GM19395 (cell line): ENCODE data around the gene ARAP2.

Source experiments
- ATAC-seq: cut with Tn5 transposase; IDR thresholded peaks from one replicate; pipeline ENCODE4 v1.9.1; 2021; ENCODE audit warnings: mild to moderate bottlenecking, moderate library complexity; ENCODE audit not compliant: unreplicated experiment

ARAP2 gene

GRCh38 chr4:36244257-36245082 is at the start of gene ARAP2:
Gene ARAP2, minus strand, starts transcription at chr4:36244514. Its CDS starts 15,028 bp downstream, at chr4:36229486.
- peak; percentile 52 for ATAC-seq

- peak; percentile 66 for ATAC-seq
Observed at GRCh38 chr4:36292556-36293188, 48.4 kb upstream of the ARAP2 start.

GRCh38 chr4:36290641-36291040 is 46.3 kb upstream of the ARAP2 start:
- ATAC-seq, result no peak

- ATAC-seq, result no peak
Observed at GRCh38 chr4:36288731-36289426, 44.6 kb upstream of the ARAP2 start.

GRCh38 chr4:36286481-36286871 is 42.2 kb upstream of the ARAP2 start:
- ATAC-seq, result peak; percentile 36

- ATAC-seq, result peak; percentile 99
Observed at GRCh38 chr4:36285784-36286480, 41.6 kb upstream of the ARAP2 start.

- ATAC-seq, result no peak
Observed at GRCh38 chr4:36283912-36284465, 39.7 kb upstream of the ARAP2 start.

GRCh38 chr4:36282503-36283030 is 38.3 kb upstream of the ARAP2 start:
- no peak for ATAC-seq

- no peak for ATAC-seq
Observed at GRCh38 chr4:36281384-36282106, 37.2 kb upstream of the ARAP2 start, which contains the start of gene DTHD1. Gene DTHD1, plus strand, starts transcription at chr4:36281616. Its CDS starts 143 bp downstream, at chr4:36281759.

- ATAC-seq, result no peak
Observed at GRCh38 chr4:36280555-36280954, 36.2 kb upstream of the ARAP2 start.

- ATAC-seq, result no peak
Observed at GRCh38 chr4:36278789-36279188, 34.5 kb upstream of the ARAP2 start.

GRCh38 chr4:36277533-36277932 is 33.2 kb upstream of the ARAP2 start:
- ATAC-seq, result peak; percentile 67

- no peak for ATAC-seq
Observed at GRCh38 chr4:36274158-36274557, 29.8 kb upstream of the ARAP2 start.

- ATAC-seq, result no peak
Observed at GRCh38 chr4:36273276-36273675, 29.0 kb upstream of the ARAP2 start.

GRCh38 chr4:36269533-36270173 is 25.3 kb upstream of the ARAP2 start:
- no peak for ATAC-seq

- ATAC-seq, result peak; percentile 74
Observed at GRCh38 chr4:36269101-36269500, 24.8 kb upstream of the ARAP2 start.

GRCh38 chr4:36267486-36268268 is 23.4 kb upstream of the ARAP2 start:
- no peak for ATAC-seq

- ATAC-seq, result no peak
Observed at GRCh38 chr4:36264207-36264826, 20.0 kb upstream of the ARAP2 start.
